Activated T-helper 2 cell treated with anti-CD3 and anti-CD28 coated beads, Interferon-gamma antibody, Interleukin-2, Interleukin-4, amounts not matched to agents 10 μg/mL and 5 μg/mL and 100 μg/mL, durations not matched to agents 14 hours and 24 hours and 36 hours (primary cell): Measurements from ENCODE around the gene AKTIP. TPM values are rescaled to one million over a fixed set of nuclear protein-coding genes. Genes with fewer than 3 reads are reported as not detected.
A peak's percentile ranks its signal among the peaks of the same experiment; 100 is the strongest.
"Not testable (repeated sequence)": the region's sequence is repeated elsewhere in the genome, so short reads cannot be mapped to it uniquely, and the experiment has no call there.

Source experiments
- DNase-seq: peaks from one replicate; pipeline ENCODE4 v3.0.0; 2021; ENCODE audit warnings: low spot score
- H3K27ac Mint-ChIP-seq: one replicate; pipeline ENCODE4 v1.8.0; 2021; ENCODE audit warnings: mixed read lengths
- H3K27me3 Mint-ChIP-seq: one replicate; pipeline ENCODE4 v1.8.0; 2021; ENCODE audit warnings: low read depth, mixed read lengths
- H3K36me3 Mint-ChIP-seq: one replicate; pipeline ENCODE4 v1.8.0; 2021; ENCODE audit warnings: low read depth, mixed read lengths
- H3K4me1 Mint-ChIP-seq: one replicate; pipeline ENCODE4 v1.8.0; 2021; ENCODE audit warnings: low read depth, mixed read lengths
- H3K4me3 Mint-ChIP-seq: one replicate; pipeline ENCODE4 v1.8.0; 2021; ENCODE audit warnings: low read depth, mild to moderate bottlenecking, moderate library complexity, mixed read lengths
- H3K9me3 Mint-ChIP-seq: one replicate; pipeline ENCODE4 v1.8.0; 2021; ENCODE audit warnings: mixed read lengths
- intact Hi-C: fragments of 100-400 bp; cut with micrococcal nuclease; formaldehyde crosslinking; loops from one replicate; pipeline ENCODE4 v1.15.1; 2023
- total RNA-seq: library from RNA; stranded (reverse); gene quantifications from 2 replicates; pipeline ENCODE4 v1.2.3, GENCODE V29; 2022

AKTIP gene
- total RNA-seq, 1 donor from 2014 or later = 17.1 TPM

GRCh38 chr16:53529513-53529912 lies 26.5 kb upstream of the AKTIP start:
- H3K9me3 Mint-ChIP-seq = no peaks in the 10 kb centered on the region
- no peak overlapping the region for H3K4me3 Mint-ChIP-seq
- no peaks in the 10 kb centered on the region for H3K27me3 Mint-ChIP-seq
- no peak for DNase-seq
- intact Hi-C loops = no loop called here
- no peaks in the 10 kb centered on the region for H3K36me3 Mint-ChIP-seq
- peaks cover 7% of the 10 kb centered on the region for H3K4me1 Mint-ChIP-seq
- no peak overlapping the region for H3K27ac Mint-ChIP-seq

- no peak for DNase-seq
- Mint-ChIP-seq H3K36me3 (no peaks in the 10 kb centered on the region), H3K4me3 (no peak overlapping the region), H3K27ac (no peak overlapping the region), H3K9me3 (no peaks in the 10 kb centered on the region), H3K27me3 (no peaks in the 10 kb centered on the region), H3K4me1 (no peaks in the 10 kb centered on the region)
- intact Hi-C loops = no loop called here
Measured at GRCh38 chr16:53528797-53529196, 25.8 kb upstream of the AKTIP start.

GRCh38 chr16:53523971-53524548 lies 21.1 kb upstream of the AKTIP start:
- Mint-ChIP-seq H3K27ac (no peak overlapping the region), H3K4me1 (peaks cover 16% of the 10 kb centered on the region), H3K9me3 (no peaks in the 10 kb centered on the region), H3K4me3 (no peak overlapping the region), H3K27me3 (no peaks in the 10 kb centered on the region), H3K36me3 (peaks cover 4% of the 10 kb centered on the region)
- no peak for DNase-seq
- intact Hi-C loops = no loop called here

GRCh38 chr16:53523126-53523804 lies 20.3 kb upstream of the AKTIP start:
- Mint-ChIP-seq H3K4me3 (no peak overlapping the region), H3K9me3 (no peaks in the 10 kb centered on the region), H3K27me3 (no peaks in the 10 kb centered on the region), H3K4me1 (peaks cover 24% of the 10 kb centered on the region), H3K27ac (no peak overlapping the region), H3K36me3 (peaks cover 4% of the 10 kb centered on the region)
- no peak for DNase-seq
- intact Hi-C loops = no loop called here

- Mint-ChIP-seq H3K4me1 (peaks cover 43% of the 10 kb centered on the region), H3K9me3 (no peaks in the 10 kb centered on the region), H3K36me3 (peaks cover 4% of the 10 kb centered on the region), H3K27me3 (no peaks in the 10 kb centered on the region), H3K4me3 (peak overlapping the region; percentile 66), H3K27ac (peak overlapping the region; percentile 62)
- intact Hi-C loops = no loop called here
- DNase-seq = no peak
Measured at GRCh38 chr16:53519417-53520091, 16.5 kb upstream of the AKTIP start.

- Mint-ChIP-seq H3K27ac (peak overlapping the region; percentile 62), H3K9me3 (peaks cover 7% of the 10 kb centered on the region), H3K36me3 (peaks cover 10% of the 10 kb centered on the region), H3K27me3 (no peaks in the 10 kb centered on the region), H3K4me1 (peaks cover 47% of the 10 kb centered on the region), H3K4me3 (peak overlapping the region; percentile 66)
- intact Hi-C loops = loop anchor here (1.0 kb wide), 2 partner anchors 17 to 62 kb away; no protein-coding TSS in a partner anchor
- peak; percentile 83 for DNase-seq
Measured at GRCh38 chr16:53518550-53519416, 15.8 kb upstream of the AKTIP start.

- H3K27ac Mint-ChIP-seq = no peak overlapping the region
- peaks cover 10% of the 10 kb centered on the region for H3K36me3 Mint-ChIP-seq
- intact Hi-C loops = loop anchor here (1.0 kb wide), 3 partner anchors 17 to 62 kb away; no protein-coding TSS in a partner anchor
- peaks cover 47% of the 10 kb centered on the region for H3K4me1 Mint-ChIP-seq
- H3K27me3 Mint-ChIP-seq = no peaks in the 10 kb centered on the region
- DNase-seq = no peak
- H3K9me3 Mint-ChIP-seq = peaks cover 8% of the 10 kb centered on the region
- H3K4me3 Mint-ChIP-seq = peak overlapping the region; percentile 31
Measured at GRCh38 chr16:53517851-53518250, 14.8 kb upstream of the AKTIP start.

- Mint-ChIP-seq H3K36me3 (peaks cover 10% of the 10 kb centered on the region), H3K9me3 (peaks cover 8% of the 10 kb centered on the region), H3K4me3 (no peak overlapping the region), H3K4me1 (peaks cover 53% of the 10 kb centered on the region), H3K27ac (no peak overlapping the region), H3K27me3 (no peaks in the 10 kb centered on the region)
- intact Hi-C loops = no loop called here
- no peak for DNase-seq
Measured at GRCh38 chr16:53515811-53516210, 12.8 kb upstream of the AKTIP start.

- peaks cover 55% of the 10 kb centered on the region for H3K4me1 Mint-ChIP-seq
- intact Hi-C loops = no loop called here
- H3K36me3 Mint-ChIP-seq = peaks cover 10% of the 10 kb centered on the region
- no peak for DNase-seq
- no peak overlapping the region for H3K4me3 Mint-ChIP-seq
- H3K27me3 Mint-ChIP-seq = no peaks in the 10 kb centered on the region
- peaks cover 8% of the 10 kb centered on the region for H3K9me3 Mint-ChIP-seq
- no peak overlapping the region for H3K27ac Mint-ChIP-seq
Measured at GRCh38 chr16:53515259-53515658, 12.2 kb upstream of the AKTIP start.

- H3K4me3 Mint-ChIP-seq, intact Hi-C loops, DNase-seq, H3K27ac Mint-ChIP-seq, H3K27me3 Mint-ChIP-seq, H3K36me3 Mint-ChIP-seq, H3K9me3 Mint-ChIP-seq: not testable (repeated sequence)
- H3K4me1 Mint-ChIP-seq = peaks cover 36% of the 10 kb centered on the region
Measured at GRCh38 chr16:53512795-53513194, 9.8 kb upstream of the AKTIP start.

- Mint-ChIP-seq H3K27ac (no peak overlapping the region), H3K4me3 (no peak overlapping the region)
Measured at GRCh38 chr16:53511403-53512280, 8.6 kb upstream of the AKTIP start.

GRCh38 chr16:53511084-53511402 lies 8.0 kb upstream of the AKTIP start:
- no peak overlapping the region for H3K4me3 Mint-ChIP-seq
- no peak for DNase-seq
- peaks cover 28% of the 10 kb centered on the region for H3K4me1 Mint-ChIP-seq
- H3K36me3 Mint-ChIP-seq = peaks cover 6% of the 10 kb centered on the region
- intact Hi-C loops = loop anchor here (2.0 kb wide), 1 partner anchor 76 kb away; the partner anchor contains the start of gene RBL2
- peaks cover 8% of the 10 kb centered on the region for H3K9me3 Mint-ChIP-seq
- H3K27me3 Mint-ChIP-seq = no peaks in the 10 kb centered on the region
- no peak overlapping the region for H3K27ac Mint-ChIP-seq

More at GRCh38 chr16:53511403-53512280, 8.6 kb upstream of the AKTIP start:
- peaks cover 6% of the 10 kb centered on the region for H3K36me3 Mint-ChIP-seq
- peaks cover 8% of the 10 kb centered on the region for H3K9me3 Mint-ChIP-seq
- peaks cover 28% of the 10 kb centered on the region for H3K4me1 Mint-ChIP-seq
- H3K27me3 Mint-ChIP-seq = no peaks in the 10 kb centered on the region
- intact Hi-C loops = loop anchor here (2.0 kb wide), 1 partner anchor 77 kb away; the partner anchor contains the start of gene RBL2
- DNase-seq = no peak
